RWPE1 (cell line): ENCODE results near the gene CFL1.

Experiments used
- CTCF ChIA-PET: fragments of 350-600 bp; sonication (Branson Sonifier 250); formaldehyde crosslinking; extraction: SDS; loops from one replicate; lab custom pipeline; 2021; lab: Yijun Ruan, JAX
- POLR2A ChIA-PET: fragments of 400-600 bp; formaldehyde crosslinking; extraction: SDS; loops from one replicate; lab custom pipeline; 2020; ENCODE audit warnings: antibody characterized with exemption; ENCODE audit not compliant: low non-redundant PET; lab: Yijun Ruan, JAX
- DNase-seq: peaks from one replicate; pipeline ENCODE4 v3.0.0; 2012; ENCODE audit warnings: low spot score
- H3K27ac ChIP-seq: fragments of 450-650 bp; 2 replicates; pipeline ENCODE4 v1.5.1; 2017
- TF ChIP-seq, protein P1 (sequence below): fragments of 450-650 bp; conservative IDR thresholded peaks from 2 replicates; pipeline ENCODE4 v1.5.1; 2017; ENCODE audit warnings: low read depth, mild to moderate bottlenecking

Gene CFL1

GRCh38 chr11:65880844-65881421 lies 23.0 kb upstream of the CFL1 start:
- peak overlapping the region; percentile 46 for H3K27ac ChIP-seq
- CTCF ChIA-PET: interaction anchor here (1.4 kb wide), 1 partner anchor 21 kb away, joined by 3 read pairs; the partner anchor contains the start of gene MUS81
- DNase-seq: no peak
- POLR2A ChIA-PET: interaction anchor here (0.6 kb wide), 1 partner anchor 10 kb away, joined by 3 read pairs; the partner anchor contains the start of gene CCDC85B
- TF ChIP-seq, protein P1, sequence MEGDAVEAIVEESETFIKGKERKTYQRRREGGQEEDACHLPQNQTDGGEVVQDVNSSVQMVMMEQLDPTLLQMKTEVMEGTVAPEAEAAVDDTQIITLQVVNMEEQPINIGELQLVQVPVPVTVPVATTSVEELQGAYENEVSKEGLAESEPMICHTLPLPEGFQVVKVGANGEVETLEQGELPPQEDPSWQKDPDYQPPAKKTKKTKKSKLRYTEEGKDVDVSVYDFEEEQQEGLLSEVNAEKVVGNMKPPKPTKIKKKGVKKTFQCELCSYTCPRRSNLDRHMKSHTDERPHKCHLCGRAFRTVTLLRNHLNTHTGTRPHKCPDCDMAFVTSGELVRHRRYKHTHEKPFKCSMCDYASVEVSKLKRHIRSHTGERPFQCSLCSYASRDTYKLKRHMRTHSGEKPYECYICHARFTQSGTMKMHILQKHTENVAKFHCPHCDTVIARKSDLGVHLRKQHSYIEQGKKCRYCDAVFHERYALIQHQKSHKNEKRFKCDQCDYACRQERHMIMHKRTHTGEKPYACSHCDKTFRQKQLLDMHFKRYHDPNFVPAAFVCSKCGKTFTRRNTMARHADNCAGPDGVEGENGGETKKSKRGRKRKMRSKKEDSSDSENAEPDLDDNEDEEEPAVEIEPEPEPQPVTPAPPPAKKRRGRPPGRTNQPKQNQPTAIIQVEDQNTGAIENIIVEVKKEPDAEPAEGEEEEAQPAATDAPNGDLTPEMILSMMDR: no peak

GRCh38 chr11:65880027-65880426 lies 22.0 kb upstream of the CFL1 start:
- CTCF ChIA-PET: interaction anchor here (0.6 kb wide), 1 partner anchor 155 kb away, joined by 3 read pairs; no protein-coding TSS in a partner anchor
- no peak for DNase-seq
- TF ChIP-seq, protein P1: no peak
- POLR2A ChIA-PET: no interaction called here
- H3K27ac ChIP-seq: peak overlapping the region; percentile 46; the same call in 1 of the 2 replicates

DNA sequence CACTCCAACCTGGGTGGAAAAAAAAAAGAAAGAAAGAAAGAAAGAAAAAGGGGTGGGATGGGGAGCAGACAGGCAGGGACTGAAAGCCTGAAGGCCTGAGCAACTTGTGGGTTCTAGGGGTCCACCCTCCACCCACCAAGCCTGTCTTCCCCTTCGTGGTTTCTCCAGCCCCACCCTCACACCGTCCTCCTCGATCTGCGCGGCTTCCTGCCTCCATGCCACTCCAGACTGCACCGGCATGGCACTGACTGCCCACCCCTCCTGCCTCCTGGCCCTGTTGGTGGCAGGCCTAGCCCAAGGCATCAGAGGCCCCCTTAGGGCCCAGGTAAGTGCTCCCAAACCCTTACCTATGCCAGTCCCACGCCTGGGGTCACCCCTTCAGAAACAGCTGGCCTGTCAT lies 21.6 kb upstream of the CFL1 start, which contains the start of gene CTSW:
Gene CTSW (plus strand): TSS at position 221 of the 400 bp plus-strand sequence. CDS start 18 bp downstream, at position 239.
- CTCF ChIA-PET: interaction anchor here (0.6 kb wide), 1 partner anchor 156 kb away, joined by 3 read pairs; no protein-coding TSS in a partner anchor

DNA sequence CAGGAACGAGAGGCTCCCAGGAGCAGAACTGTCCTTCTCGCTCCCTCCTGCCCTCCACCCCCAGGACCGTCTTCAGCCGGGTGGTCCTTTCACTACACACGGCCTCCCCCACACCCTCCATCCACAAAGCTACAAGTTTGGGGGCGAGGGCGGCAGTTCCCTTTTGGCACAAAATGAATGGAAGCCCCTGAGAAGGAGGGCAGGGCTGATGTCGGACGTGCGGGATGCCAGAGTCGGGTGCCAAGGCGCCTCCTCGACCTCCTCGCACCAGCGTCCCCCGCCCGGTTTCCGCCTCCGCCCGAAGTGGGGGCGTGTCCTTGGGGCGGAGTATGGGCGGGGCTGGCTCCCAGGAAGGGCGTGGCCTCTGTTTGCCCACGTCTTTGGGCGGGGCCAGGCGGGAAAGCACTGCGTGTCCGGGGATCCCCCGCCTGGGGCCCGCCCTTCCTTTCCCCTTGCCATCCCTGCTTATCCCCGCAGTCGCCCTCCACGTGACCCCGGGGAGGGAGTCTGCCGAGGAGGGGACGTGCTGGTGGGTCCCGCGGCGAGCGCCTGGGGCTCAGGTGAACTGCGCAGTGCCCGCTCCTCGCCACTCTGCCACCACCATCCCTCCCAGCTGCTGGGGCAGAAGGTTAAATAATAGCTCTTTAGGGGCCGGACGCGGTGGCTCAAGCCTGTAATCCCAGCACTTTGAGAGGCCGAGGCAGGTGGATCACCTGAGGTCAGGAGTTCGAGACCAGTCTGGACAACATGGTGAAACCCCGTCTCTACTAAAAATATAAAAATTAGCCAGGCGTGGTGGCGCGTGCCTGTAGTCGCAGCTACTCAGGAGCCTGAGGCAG lies 15.6 kb upstream of the CFL1 start:
- ChIA-PET CTCF (interaction anchor here (0.7 to 1.6 kb wide), 3 partner anchors 11 to 15 kb away, joined by 5 to 6 read pairs (median 6); partner anchors contain the start of gene FIBP), POLR2A (interaction anchor here (0.6 kb wide), 1 partner anchor 1565 kb away, joined by 3 read pairs; no protein-coding TSS in a partner anchor)
- peak; percentile 87 for DNase-seq
- peak overlapping the region; percentile 82 for H3K27ac ChIP-seq
- TF ChIP-seq, protein P1: no peak

More for the DNA sequence above, 21.6 kb upstream of the CFL1 start, which contains the start of gene CTSW:
- DNase-seq: no peak
- TF ChIP-seq, protein P1: no peak
- POLR2A ChIA-PET: no interaction called here
- peak within 1 kb of the TSS; percentile 46 for H3K27ac ChIP-seq

GRCh38 chr11:65872586-65873317 lies 14.8 kb upstream of the CFL1 start, which contains the start of gene EFEMP2:
TSS of gene EFEMP2 (minus strand) at chr11:65872800. CDS start at chr11:65872354, 446 bp downstream.
- DNase-seq: no peak
- TF ChIP-seq, protein P1: no peak
- POLR2A ChIA-PET: no interaction called here
- H3K27ac ChIP-seq: peak within 1 kb of the TSS; percentile 82
- CTCF ChIA-PET: interaction anchor here (0.7 to 1.7 kb wide), 2 partner anchors 12 kb away, joined by 5 to 8 read pairs; no protein-coding TSS in a partner anchor
